T-helper 17 cell (primary cell): ENCODE results near the gene RRP15. TPM values are rescaled to one million over a fixed set of nuclear protein-coding genes. Genes with fewer than 3 reads are reported as not detected.

ENCODE experiments used
- ATAC-seq: fragments of 150-1000 bp; cut with Tn5 transposase; 2 replicates; pipeline ENCODE4 v1.10.0; 2021; ENCODE audit warnings: mild to moderate bottlenecking, moderate library complexity
- DNase-seq, 3 donors: peaks; one replicate each; pipeline versions ENCODE4 v3.0.0 to v3.0.0-alpha.2; 2020 to 2021
- H3K9me3 ChIP-seq: one replicate; pipeline ENCODE4 v1.7.0; 2013; ENCODE audit warnings: low read length, mild to moderate bottlenecking; ENCODE audit not compliant: control insufficient read depth, poor library complexity, severe bottlenecking
- H3K27ac Mint-ChIP-seq: one replicate; pipeline ENCODE4 v1.8.0; 2022; ENCODE audit warnings: mild to moderate bottlenecking, moderate library complexity, mixed read lengths
- H3K27me3 Mint-ChIP-seq: one replicate; pipeline ENCODE4 v1.8.0; 2022; ENCODE audit warnings: mixed read lengths
- H3K36me3 Mint-ChIP-seq: one replicate; pipeline ENCODE4 v1.8.0; 2022; ENCODE audit warnings: low read depth, mixed read lengths
- H3K4me1 Mint-ChIP-seq: one replicate; pipeline ENCODE4 v1.8.0; 2022; ENCODE audit warnings: mild to moderate bottlenecking, mixed read lengths
- H3K4me3 Mint-ChIP-seq: one replicate; pipeline ENCODE4 v1.8.0; 2022; ENCODE audit warnings: mild to moderate bottlenecking, moderate library complexity, mixed read lengths
- total RNA-seq, 4 donors: library from RNA in 2 of 4; stranded (reverse) in 2 of 4; gene quantifications; one replicate each; pipeline ENCODE4 v1.2.3 and lab custom pipeline; 2022 to 2026

RRP15 gene
- total RNA-seq, 2 donors from 2014 or later, result 13.7 to 21.9 TPM

- Mint-ChIP-seq H3K4me3 (no peak overlapping the region), H3K4me1 (peaks cover 40% of the 10 kb centered on the region), H3K27me3 (peaks cover 21% of the 10 kb centered on the region), H3K36me3 (no peaks in the 10 kb centered on the region), H3K27ac (no peak overlapping the region)
- DNase-seq, result no peak
- H3K9me3 ChIP-seq, result no peaks in the 10 kb centered on the region
- no peak for ATAC-seq
These were observed 64.4 kb downstream of the RRP15 start for GRCh38 chr1:218349348-218350034.

GRCh38 chr1:218350035-218350525 is 65.0 kb downstream of the RRP15 start:
- H3K4me1 Mint-ChIP-seq, result peaks cover 40% of the 10 kb centered on the region
- DNase-seq (no peak), ATAC-seq (no peak)
- H3K27me3 Mint-ChIP-seq, result peaks cover 21% of the 10 kb centered on the region
- no peak overlapping the region for H3K4me3 Mint-ChIP-seq
- H3K36me3 Mint-ChIP-seq, result no peaks in the 10 kb centered on the region
- H3K9me3 ChIP-seq, result no peaks in the 10 kb centered on the region
- no peak overlapping the region for H3K27ac Mint-ChIP-seq

DNA sequence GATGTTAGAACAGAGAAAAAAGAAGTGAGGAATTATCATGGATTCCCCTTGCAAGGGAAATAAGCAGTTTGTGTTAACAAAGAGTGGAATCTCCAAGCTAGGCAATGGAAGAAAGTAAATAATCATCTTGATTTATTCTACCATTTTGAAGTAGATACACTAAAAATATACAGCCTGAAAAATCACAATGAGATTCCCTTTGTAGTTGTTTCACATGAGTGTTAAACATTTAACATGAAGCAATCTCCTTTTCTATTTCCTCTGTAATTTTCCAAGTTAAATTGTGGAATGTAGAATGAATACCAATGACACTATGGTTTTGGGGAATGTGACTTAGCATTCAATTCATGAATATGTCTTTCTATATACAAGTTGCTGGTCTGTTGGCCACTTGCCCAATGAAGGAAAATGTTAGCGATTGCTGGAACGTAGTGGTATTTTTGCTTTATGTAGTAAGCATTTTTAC is 65.7 kb downstream of the RRP15 start:
- DNase-seq, result no peak
- Mint-ChIP-seq H3K4me1 (peaks cover 40% of the 10 kb centered on the region), H3K27me3 (peaks cover 21% of the 10 kb centered on the region), H3K27ac (peak overlapping the region; percentile 85), H3K4me3 (peak overlapping the region; percentile 81), H3K36me3 (no peaks in the 10 kb centered on the region)
- no peak for ATAC-seq
- H3K9me3 ChIP-seq, result no peaks in the 10 kb centered on the region

DNA sequence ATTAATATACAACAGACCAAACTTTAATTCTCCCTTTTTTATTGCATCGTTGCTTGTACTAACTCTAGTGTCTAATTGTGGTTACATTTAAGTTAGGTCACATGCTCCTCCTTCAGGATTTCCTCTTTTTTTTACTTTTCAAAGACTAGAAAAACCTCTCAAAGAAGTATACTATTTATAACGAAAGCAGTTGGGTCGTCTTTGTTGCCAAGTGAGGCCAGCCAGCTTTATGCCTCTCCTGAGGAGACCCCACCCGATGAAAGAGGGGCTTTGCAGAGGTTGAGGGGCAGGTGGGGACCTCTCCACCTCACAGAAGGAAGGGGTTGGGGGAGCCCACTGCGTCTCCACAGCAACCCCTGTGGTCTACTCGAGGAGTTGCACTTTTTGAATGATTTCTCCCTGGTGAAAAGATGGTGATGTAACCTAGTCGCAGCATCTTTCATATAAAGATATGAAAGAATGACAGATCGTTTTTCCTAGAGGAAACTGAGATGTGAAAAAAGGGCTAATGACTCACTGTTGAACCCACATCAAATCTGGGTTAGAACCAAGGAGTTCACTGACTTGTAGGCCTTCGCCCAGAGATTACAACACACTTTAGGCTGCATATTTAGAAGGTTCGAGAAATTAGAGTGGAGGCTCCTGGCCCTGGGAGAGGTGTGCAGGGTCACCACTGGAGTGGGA is 66.4 kb downstream of the RRP15 start:
- Mint-ChIP-seq H3K27me3 (peaks cover 16% of the 10 kb centered on the region), H3K4me1 (peaks cover 33% of the 10 kb centered on the region), H3K36me3 (no peaks in the 10 kb centered on the region), H3K4me3 (peak overlapping the region; percentile 81), H3K27ac (peak overlapping the region; percentile 85)
- H3K9me3 ChIP-seq, result no peaks in the 10 kb centered on the region
- ATAC-seq (peak; percentile 73), DNase-seq (no peak)

DNA sequence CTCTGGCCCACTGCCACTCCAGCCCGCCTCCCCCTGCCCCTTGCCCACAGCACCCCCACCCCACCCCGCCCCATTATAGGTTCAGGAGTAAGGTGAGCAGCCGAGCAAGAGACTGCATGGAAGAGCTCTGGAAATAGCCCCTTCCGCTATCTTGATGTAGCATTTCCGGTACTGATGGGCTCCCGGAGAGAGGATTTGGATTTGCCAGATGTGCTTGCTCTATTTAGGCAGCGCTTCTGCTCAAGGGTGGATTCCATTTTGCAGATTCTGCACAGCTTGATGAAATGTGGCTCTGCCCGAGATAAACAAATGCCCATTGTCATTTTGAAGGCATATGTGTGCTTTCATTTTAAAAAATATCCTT is 67.0 kb downstream of the RRP15 start:
- Mint-ChIP-seq H3K27me3 (peaks cover 11% of the 10 kb centered on the region), H3K4me1 (peaks cover 28% of the 10 kb centered on the region), H3K27ac (no peak overlapping the region), H3K36me3 (no peaks in the 10 kb centered on the region), H3K4me3 (no peak overlapping the region)
- H3K9me3 ChIP-seq, result no peaks in the 10 kb centered on the region
- DNase-seq (no peak), ATAC-seq (no peak)

- DNase-seq (no peak), ATAC-seq (no peak)
- Mint-ChIP-seq H3K4me3 (no peak overlapping the region), H3K36me3 (no peaks in the 10 kb centered on the region), H3K27ac (no peak overlapping the region), H3K27me3 (peaks cover under 1% of the 10 kb centered on the region), H3K4me1 (peaks cover 13% of the 10 kb centered on the region)
- H3K9me3 ChIP-seq, result no peaks in the 10 kb centered on the region
These were observed 68.6 kb downstream of the RRP15 start for GRCh38 chr1:218353656-218354055.

DNA sequence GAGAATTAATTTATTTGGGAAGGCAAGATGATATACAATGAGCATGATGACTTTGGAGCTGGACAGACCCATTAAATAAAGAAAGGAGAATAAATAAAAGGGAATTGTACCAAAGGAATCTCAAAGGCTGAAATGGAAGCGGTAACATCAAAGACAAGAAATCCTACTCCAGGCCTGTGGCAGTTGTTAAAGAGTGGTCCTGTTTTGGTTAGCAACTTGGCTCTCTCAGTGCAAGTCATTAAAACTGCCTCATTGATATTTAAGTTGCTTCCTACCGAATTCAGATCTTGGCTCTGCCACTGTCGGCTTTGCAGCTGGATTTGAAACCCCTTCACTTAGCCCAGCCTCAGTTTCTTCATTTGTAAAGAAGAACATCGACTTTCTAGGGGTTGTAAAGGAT is 70.2 kb downstream of the RRP15 start:
- H3K4me3 Mint-ChIP-seq, result no peak overlapping the region
- H3K27me3 Mint-ChIP-seq, result no peaks in the 10 kb centered on the region
- H3K36me3 Mint-ChIP-seq, result no peaks in the 10 kb centered on the region
- ATAC-seq (no peak), DNase-seq (no peak)
- H3K27ac Mint-ChIP-seq, result no peak overlapping the region
- H3K9me3 ChIP-seq, result no peaks in the 10 kb centered on the region
- H3K4me1 Mint-ChIP-seq, result peaks cover 13% of the 10 kb centered on the region

DNA sequence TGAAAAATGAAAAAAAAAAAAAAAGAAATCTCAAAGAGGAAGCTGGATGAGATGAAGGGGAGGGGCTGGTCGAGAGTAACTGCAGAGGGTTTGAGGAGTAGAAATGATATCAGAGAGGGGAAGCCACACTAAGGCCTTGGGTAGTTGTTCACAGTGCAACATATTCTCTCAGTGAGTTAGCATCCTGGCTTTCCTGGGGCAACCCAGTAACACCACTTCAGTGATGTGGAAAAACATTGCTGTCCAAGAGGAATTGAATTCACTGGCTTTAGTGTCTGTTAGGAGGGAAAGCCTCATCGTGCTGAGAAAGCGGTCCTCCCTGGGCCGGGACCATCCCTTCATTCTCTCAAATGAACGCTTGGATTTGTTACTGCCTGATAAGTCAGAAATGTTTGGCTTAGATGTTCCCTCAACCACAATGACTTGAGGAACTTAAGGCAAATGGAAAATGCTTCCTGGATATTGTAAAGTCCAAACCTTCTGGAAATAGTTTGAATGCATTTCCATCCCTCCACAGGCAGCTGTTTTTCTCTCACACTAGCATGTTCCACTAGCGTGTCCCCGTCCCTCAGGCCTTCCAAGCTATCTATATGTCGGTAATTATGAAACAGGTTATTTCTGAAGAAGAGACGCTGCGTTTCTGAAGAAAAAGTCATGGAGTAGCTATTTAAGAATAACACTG is 72.3 kb downstream of the RRP15 start:
- DNase-seq (no peak), ATAC-seq (no peak)
- H3K27me3 Mint-ChIP-seq, result no peaks in the 10 kb centered on the region
- no peaks in the 10 kb centered on the region for H3K36me3 Mint-ChIP-seq
- H3K9me3 ChIP-seq, result no peaks in the 10 kb centered on the region
- no peak overlapping the region for H3K27ac Mint-ChIP-seq
- peaks cover 2% of the 10 kb centered on the region for H3K4me1 Mint-ChIP-seq
- no peak overlapping the region for H3K4me3 Mint-ChIP-seq

DNA sequence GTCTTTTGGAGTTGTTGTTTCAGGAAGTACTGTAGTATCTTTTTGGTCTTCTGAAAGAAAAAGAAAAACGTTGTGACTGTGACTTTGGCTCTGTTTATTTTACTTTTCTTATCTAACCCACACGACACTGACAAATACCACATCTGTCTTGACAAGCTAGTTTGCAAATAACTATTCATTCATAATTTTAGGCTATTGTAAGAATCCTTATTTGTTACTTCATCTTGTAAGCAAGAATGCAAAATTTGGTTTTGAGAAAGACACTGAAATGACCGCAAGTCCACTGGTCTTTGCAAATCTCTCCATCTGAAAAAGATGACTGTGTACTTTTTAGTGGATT is 72.8 kb downstream of the RRP15 start:
- no peaks in the 10 kb centered on the region for H3K9me3 ChIP-seq
- no peak for ATAC-seq
- H3K36me3 Mint-ChIP-seq, result no peaks in the 10 kb centered on the region
- no peaks in the 10 kb centered on the region for H3K27me3 Mint-ChIP-seq
- no peak for DNase-seq
- peaks cover 2% of the 10 kb centered on the region for H3K4me1 Mint-ChIP-seq
- no peak overlapping the region for H3K4me3 Mint-ChIP-seq
- H3K27ac Mint-ChIP-seq, result no peak overlapping the region

DNA sequence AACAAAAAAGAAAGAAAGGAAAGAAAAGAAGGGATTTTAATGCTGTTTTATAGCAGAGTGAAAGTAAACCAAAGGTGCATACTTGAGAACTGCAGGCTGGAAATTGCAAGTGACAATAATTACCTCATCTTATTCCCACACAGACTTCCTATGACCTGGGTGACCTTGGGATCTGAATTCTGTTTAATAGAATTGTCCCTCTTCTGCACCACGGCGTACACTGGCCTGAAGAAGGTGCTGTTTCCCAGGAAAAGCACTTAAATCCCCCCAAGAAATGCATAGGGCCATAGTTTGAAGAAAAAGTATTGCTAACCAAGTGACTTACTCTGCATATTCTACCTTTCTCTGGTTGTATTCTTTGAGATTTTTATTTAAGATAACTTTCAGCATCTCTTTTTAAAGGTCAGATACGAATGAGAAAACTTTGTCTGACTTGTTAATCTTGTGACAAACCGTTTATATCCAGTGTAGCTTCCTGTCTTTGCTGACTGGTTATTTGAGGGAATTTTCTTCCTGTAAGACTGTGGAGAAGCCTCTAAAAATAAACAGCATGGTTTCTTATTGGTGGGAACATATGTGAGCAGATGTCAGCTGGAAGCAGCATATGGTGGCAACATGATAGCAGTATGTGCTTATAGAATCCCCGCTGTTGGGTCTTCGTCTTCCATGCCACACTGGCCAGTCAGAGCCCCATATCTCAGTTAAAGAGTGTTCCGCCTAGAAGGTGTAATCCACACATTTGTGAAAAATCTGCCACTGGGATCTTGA is 76.4 kb downstream of the RRP15 start:
- H3K4me3 Mint-ChIP-seq, result no peak overlapping the region
- no peaks in the 10 kb centered on the region for H3K36me3 Mint-ChIP-seq
- no peaks in the 10 kb centered on the region for H3K4me1 Mint-ChIP-seq
- no peaks in the 10 kb centered on the region for H3K9me3 ChIP-seq
- DNase-seq (no peak), ATAC-seq (no peak)
- no peaks in the 10 kb centered on the region for H3K27me3 Mint-ChIP-seq
- no peak overlapping the region for H3K27ac Mint-ChIP-seq

GRCh38 chr1:218362418-218363076 is 77.5 kb downstream of the RRP15 start:
- no peaks in the 10 kb centered on the region for H3K9me3 ChIP-seq
- Mint-ChIP-seq H3K27me3 (no peaks in the 10 kb centered on the region), H3K36me3 (no peaks in the 10 kb centered on the region), H3K4me3 (no peak overlapping the region), H3K27ac (no peak overlapping the region), H3K4me1 (no peaks in the 10 kb centered on the region)
- ATAC-seq (no peak), DNase-seq (no peak)

DNA sequence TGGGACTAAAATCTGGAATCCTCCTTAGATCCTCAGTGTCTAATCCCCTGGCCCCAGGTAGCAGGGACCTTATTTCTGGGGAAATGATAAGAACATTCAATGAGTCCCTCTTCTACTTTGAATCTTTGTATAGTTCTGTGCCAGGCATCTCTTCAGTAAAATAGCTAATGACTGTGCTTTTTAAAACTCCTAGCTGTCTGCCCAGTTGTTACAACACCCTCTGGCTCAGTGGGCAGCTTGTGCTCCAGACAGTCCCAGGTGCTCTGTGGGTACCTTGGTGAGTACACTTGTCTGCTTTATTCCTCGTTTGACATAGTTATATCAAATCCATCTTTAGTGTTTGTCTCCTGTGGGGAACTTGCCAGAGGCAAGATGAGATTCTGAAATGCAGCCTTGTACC is 78.0 kb downstream of the RRP15 start:
- no peaks in the 10 kb centered on the region for H3K9me3 ChIP-seq
- no peak overlapping the region for H3K27ac Mint-ChIP-seq

More for the DNA sequence above, 78.0 kb downstream of the RRP15 start:
- Mint-ChIP-seq H3K36me3 (no peaks in the 10 kb centered on the region), H3K4me3 (no peak overlapping the region), H3K27me3 (no peaks in the 10 kb centered on the region), H3K4me1 (no peaks in the 10 kb centered on the region)
- DNase-seq (no peak), ATAC-seq (no peak)
